ENCODE measurements around the gene AZU1. TPM values are rescaled to one million over a fixed set of nuclear protein-coding genes. Genes with fewer than 3 reads are reported as not detected.
"Not testable (repeated sequence)": the region's sequence is repeated elsewhere in the genome, so short reads cannot be mapped to it uniquely, and the experiment has no call there.

The AZU1 gene
- total RNA-seq, 1 experiment from 2014 or later, result not detected

GRCh38 chr19:816500-816857 lies 11.2 kb upstream of the AZU1 start:
- H3K27me3 Mint-ChIP-seq (ENCODE audit: insufficient read depth, unreplicated experiment), result no peaks in the 10 kb centered on the region
- no peak overlapping the region for H3K4me3 Mint-ChIP-seq (ENCODE audit: unreplicated experiment)
- intact Hi-C loops (cut with micrococcal nuclease), result no loop called here
- no peak for TF ChIP-seq CTCF (IDR thresholded peaks at IDR 0.05; ENCODE audit: unreplicated experiment)
- H3K9me3 Mint-ChIP-seq (ENCODE audit: unreplicated experiment), result peaks cover 9% of the 10 kb centered on the region
- H3K4me1 Mint-ChIP-seq (ENCODE audit: insufficient read depth, unreplicated experiment), result peaks cover 12% of the 10 kb centered on the region
- peaks cover 39% of the 10 kb centered on the region for H3K36me3 Mint-ChIP-seq (ENCODE audit: insufficient read depth, unreplicated experiment)
- no peak for DNase-seq (ENCODE audit: unreplicated experiment)
- no peak overlapping the region for H3K27ac Mint-ChIP-seq (ENCODE audit: low read depth, unreplicated experiment)
- no TSS peak for BruUV-seq (replicated peaks)
- POLR2A ChIA-PET, result no interaction called here
- CTCF ChIA-PET, result no interaction called here

GRCh38 chr19:820212-820611 lies 7.4 kb upstream of the AZU1 start:
- BruUV-seq (replicated peaks); H3K27ac Mint-ChIP-seq (ENCODE audit: low read depth, unreplicated experiment); DNase-seq (ENCODE audit: unreplicated experiment); H3K27me3 Mint-ChIP-seq (ENCODE audit: insufficient read depth, unreplicated experiment); H3K4me3 Mint-ChIP-seq (ENCODE audit: unreplicated experiment); intact Hi-C loops (cut with micrococcal nuclease); H3K9me3 Mint-ChIP-seq (ENCODE audit: unreplicated experiment): not testable (repeated sequence)
- CTCF ChIA-PET, result interaction anchor here (0.6 kb wide), 1 partner anchor 36 kb away, joined by 3 read pairs; no protein-coding TSS in a partner anchor
- POLR2A ChIA-PET, result interaction anchor here (0.6 kb wide), 1 partner anchor 198 kb away, joined by 3 read pairs; no protein-coding TSS in a partner anchor
- Mint-ChIP-seq H3K36me3 (ENCODE audit: insufficient read depth, unreplicated experiment) (peaks cover 12% of the 10 kb centered on the region), H3K4me1 (ENCODE audit: insufficient read depth, unreplicated experiment) (peaks cover 18% of the 10 kb centered on the region)

- ChIA-PET POLR2A (no interaction called here), CTCF (no interaction called here)
- TF ChIP-seq CTCF (IDR thresholded peaks at IDR 0.05; ENCODE audit: unreplicated experiment), result no peak
- Mint-ChIP-seq H3K36me3 (ENCODE audit: insufficient read depth, unreplicated experiment) (peaks cover 4% of the 10 kb centered on the region), H3K27ac (ENCODE audit: low read depth, unreplicated experiment) (no peak overlapping the region), H3K9me3 (ENCODE audit: unreplicated experiment) (peaks cover 6% of the 10 kb centered on the region), H3K4me1 (ENCODE audit: insufficient read depth, unreplicated experiment) (peaks cover 14% of the 10 kb centered on the region), H3K4me3 (ENCODE audit: unreplicated experiment) (no peak overlapping the region), H3K27me3 (ENCODE audit: insufficient read depth, unreplicated experiment) (no peaks in the 10 kb centered on the region)
- no peak for DNase-seq (ENCODE audit: unreplicated experiment)
- BruUV-seq (replicated peaks), result no TSS peak
- intact Hi-C loops (cut with micrococcal nuclease), result no loop called here
Observed at GRCh38 chr19:821231-821824, 6.3 kb upstream of the AZU1 start.

- Mint-ChIP-seq H3K27me3 (ENCODE audit: insufficient read depth, unreplicated experiment) (no peaks in the 10 kb centered on the region), H3K4me3 (ENCODE audit: unreplicated experiment) (no peak within 1 kb of the TSS), H3K36me3 (ENCODE audit: insufficient read depth, unreplicated experiment) (no peaks in the 10 kb centered on the region), H3K4me1 (ENCODE audit: insufficient read depth, unreplicated experiment) (peaks cover 8% of the 10 kb centered on the region), H3K9me3 (ENCODE audit: unreplicated experiment) (no peaks in the 10 kb centered on the region), H3K27ac (ENCODE audit: low read depth, unreplicated experiment) (no peak within 1 kb of the TSS)
- BruUV-seq (replicated peaks), result no TSS peak
- POLR2A ChIA-PET, result no interaction called here
- intact Hi-C loops (cut with micrococcal nuclease), result no loop called here
- CTCF ChIA-PET, result no interaction called here
- no peak for DNase-seq (ENCODE audit: unreplicated experiment)
- no peak for TF ChIP-seq CTCF (IDR thresholded peaks at IDR 0.05; ENCODE audit: unreplicated experiment)
Observed at GRCh38 chr19:821825-822503, 5.7 kb upstream of the AZU1 start, which contains the start of gene PLPPR3. Gene PLPPR3, minus strand, starts transcription at chr19:821955. Its CDS starts 396 bp downstream, at chr19:821559.

Data from MCF 10A (cell line).